K562 (cell line): Measurements from ENCODE around the gene PIK3R1. TPM values are rescaled to one million over a fixed set of nuclear protein-coding genes. Genes with fewer than 3 reads are reported as not detected.
A peak's percentile ranks its signal among the peaks of the same experiment; 100 is the strongest.

Source experiments
- ATAC-seq: fragments of 200-7000 bp; cut with Tn5 transposase; 3 replicates; pipeline ENCODE4 v1.9.1; 2020; ENCODE audit warnings: moderate library complexity
- BruUV-seq: library from RNA; stranded (reverse); fragments of 400-500 nt; replicated peaks from 2 replicates; lab custom pipeline; 2021; lab: Mats Ljungman, UMichigan
- CTCF ChIA-PET: fragments of 300-600 bp; formaldehyde crosslinking; extraction: SDS; loops from one replicate; lab custom pipeline; 2021; ENCODE audit warnings: low intra/inter-chr PET ratio; lab: Yijun Ruan, JAX
- POLR2A ChIA-PET: fragments of 300-600, 350-650 bp; sonication (Branson Sonifier 250); formaldehyde crosslinking; extraction: SDS; loops from one replicate; lab custom pipeline; 2021; ENCODE audit warnings: antibody characterized with exemption, inconsistent platforms; lab: Yijun Ruan, JAX
- DNase-seq, 4 experiments: peaks; one replicate each; pipeline versions ENCODE4 v3.0.0 to v3.0.0-alpha.2; 2011 to 2018; ENCODE audit warnings: low spot score in 3 of 4, mixed read lengths in 3 of 4; ENCODE audit errors: extremely low read depth in 1 of 4
- FAIRE-seq: peaks from 2 replicates; lab custom pipeline; 2011; peaks lifted over from hg19 to GRCh38; lab: Jason Lieb, UNC
- H2AFZ ChIP-seq: 2 replicates; pipeline ENCODE4 v1.6.0; 2011; ENCODE audit warnings: low read depth, low read length, control low read depth, inconsistent platforms
- H3K27ac ChIP-seq: fragments of 200-600 bp; 3 replicates; pipeline ENCODE4 v1.8.0; 2011; ENCODE audit warnings: low read depth, mild to moderate bottlenecking, control low read depth, inconsistent platforms, low read length, moderate library complexity, mixed read lengths; ENCODE audit errors: extremely low read depth
- H3K27me3 ChIP-seq, 2 experiments: fragments of 300-600 bp in 1 of 2; 2 replicates in 1 of 2; 3 replicates in 1 of 2; pipeline versions ENCODE4 v1.6.0 to v1.8.0; 2011; ENCODE audit warnings: inconsistent platforms in 2 of 2, low read length in 2 of 2, mild to moderate bottlenecking in 1 of 2, mixed read lengths in 1 of 2, moderate library complexity in 1 of 2; ENCODE audit not compliant: control insufficient read depth in 2 of 2, insufficient read depth in 2 of 2
- H3K36me3 ChIP-seq: fragments of 300-600 bp; 3 replicates; pipeline ENCODE4 v1.8.0; 2011; ENCODE audit warnings: mild to moderate bottlenecking, low read length, inconsistent platforms; ENCODE audit not compliant: control insufficient read depth, insufficient read depth
- H3K4me1 ChIP-seq, 2 experiments: fragments of 200-600 bp in 1 of 2; replicated peaks in 1 of 2; 2 replicates in 1 of 2; 3 replicates in 1 of 2; pipeline versions ENCODE4 v1.5.1 to v1.8.0; 2011; ENCODE audit warnings: inconsistent platforms in 2 of 2, low read length in 2 of 2, mild to moderate bottlenecking in 1 of 2, mixed read lengths in 1 of 2, moderate library complexity in 1 of 2; ENCODE audit not compliant: control insufficient read depth in 2 of 2, insufficient read depth in 2 of 2
- H3K4me2 ChIP-seq: 2 replicates; pipeline ENCODE4 v1.6.1; 2011; ENCODE audit warnings: low read length, control low read depth, inconsistent platforms, mixed read lengths; ENCODE audit not compliant: insufficient read depth
- H3K4me3 ChIP-seq: fragments of 200-600 bp; sonication (generic), shearing (Covaris generic); 2 replicates; pipeline ENCODE4 v1.5.1; 2016; ENCODE audit warnings: control low read depth, inconsistent platforms
- H3K79me2 ChIP-seq: fragments of 200-600 bp; 3 replicates; pipeline ENCODE4 v1.8.0; 2011; ENCODE audit warnings: low read length, inconsistent platforms; ENCODE audit not compliant: control insufficient read depth, insufficient read depth
- H3K9ac ChIP-seq, 2 experiments: 2 replicates each; pipeline versions ENCODE4 v1.6.0 to v1.6.1; 2011; ENCODE audit warnings: low read depth in 2 of 2, low read length in 2 of 2, control low read depth in 1 of 2, inconsistent platforms in 1 of 2, mild to moderate bottlenecking in 1 of 2, mixed read lengths in 1 of 2; ENCODE audit not compliant: insufficient read depth in 1 of 2
- H3K9me1 ChIP-seq: one replicate; pipeline ENCODE4 v1.6.0; 2011; ENCODE audit warnings: inconsistent platforms, mild to moderate bottlenecking, low read length, moderate library complexity; ENCODE audit not compliant: control insufficient read depth, insufficient read depth
- H3K9me3 ChIP-seq: replicated peaks from 2 replicates; pipeline ENCODE4 v1.5.1; 2011; ENCODE audit warnings: low read depth, low read length, inconsistent platforms; ENCODE audit not compliant: control insufficient read depth, insufficient read depth
- H4K20me1 ChIP-seq: replicated peaks from 2 replicates; pipeline ENCODE4 v1.6.1; 2011; ENCODE audit warnings: low read length, inconsistent platforms, mixed read lengths; ENCODE audit not compliant: control insufficient read depth, insufficient read depth
- CEBPG ChIP-seq, 3 experiments: fragments of 200-800 bp in 1 of 3; sonication (Bioruptor generic) in 1 of 3; sonication (generic) in 1 of 3; formaldehyde crosslinking in 1 of 3; IDR thresholded peaks in 2 of 3; conservative IDR thresholded peaks in 1 of 3; 2 replicates each; pipeline versions ENCODE4 v1.6.1 to v1.8.0; 2016 to 2022; ENCODE audit warnings: missing compliant biosample characterization in 2 of 3, missing genetic modification characterization in 2 of 3, mild to moderate bottlenecking in 1 of 3, missing genetic modification reagents in 1 of 3
- HDAC6 ChIP-seq: IDR thresholded peaks from 2 replicates; pipeline ENCODE4 v1.6.1; 2012; ENCODE audit warnings: low read depth, mild to moderate bottlenecking, control low read depth, inconsistent platforms, low read length, moderate library complexity
- JUND ChIP-seq, 2 experiments: IDR thresholded peaks; 2 replicates in 1 of 2; 3 replicates in 1 of 2; pipeline ENCODE4 v1.6.1; 2011; ENCODE audit warnings: borderline replicate concordance in 2 of 2, low read depth in 2 of 2, low read length in 2 of 2, improper control_type of control experiment in 1 of 2, missing biosample characterization in 1 of 2, missing genetic modification characterization in 1 of 2, missing genetic modification reagents in 1 of 2
- NR4A1 ChIP-seq, 2 experiments: fragments of 250-450 bp in 1 of 2; fragments of 450-650 bp in 1 of 2; sonication (Bioruptor Pico) in 1 of 2; IDR thresholded peaks; 2 replicates each; pipeline versions ENCODE4 v1.4.0 to v1.6.1; 2016 to 2020; ENCODE audit warnings: mild to moderate bottlenecking in 2 of 2, missing compliant biosample characterization in 1 of 2, missing genetic modification characterization in 1 of 2, moderate library complexity in 1 of 2
- PHF20 ChIP-seq: fragments of 450-650 bp; IDR thresholded peaks from 2 replicates; pipeline ENCODE4 v1.6.1; 2018; ENCODE audit not compliant: partially characterized antibody
- TRIM24 ChIP-seq, 2 experiments: fragments of 450-650 bp; IDR thresholded peaks; 2 replicates each; pipeline ENCODE4 v1.6.1; 2016
- ZNF384 ChIP-seq: IDR thresholded peaks from 2 replicates; pipeline ENCODE4 v1.6.1; 2012; ENCODE audit warnings: low read depth, low read length, improper control_type of control experiment
- WGBS: fragments of 100-300 bp; shearing (Covaris generic); methylation state at CpG from one replicate; pipeline ENCODE4 v1.1.6; 2016; ENCODE audit warnings: low coverage, mixed read lengths; ENCODE audit not compliant: insufficient coverage; ENCODE audit errors: missing lambda C conversion rate; 5-methylcytosine and 5-hydroxymethylcytosine counted together
- in situ Hi-C: fragments of 300-500 bp; cut with MboI; formaldehyde crosslinking; loops from 4 replicates; pipeline ENCODE4 v1.15.0; 2018; ENCODE audit warnings: inconsistent platforms, mixed read lengths
- intact Hi-C: fragments of 100-400 bp; cut with micrococcal nuclease; formaldehyde crosslinking; loops from 2 replicates; pipeline ENCODE4 v1.14.2; 2022
- polyA plus RNA-seq, 8 experiments: library from polyadenylated mRNA; depleted of rRNA in 4 of 8; stranded (reverse) in 5 of 8; unstranded in 3 of 8; fragments of >200 nt; fragmentation: Nextera tagmentation in 2 of 8; fragmentation: Illumina TruSeq in 1 of 8; extraction: Ambion mirVana in 2 of 8; extraction: Trizol in 1 of 8; gene quantifications; 2 replicates each; pipeline versions ENCODE4 v1.2.1 to v1.2.3, GENCODE V29; 2011 to 2014; ENCODE audit warnings: inconsistent platforms in 1 of 8, missing spikeins in 1 of 8
- total RNA-seq, 7 experiments: library from RNA; depleted of rRNA in 6 of 7; stranded (reverse); fragments of >200 nt in 6 of 7; fragmentation: Illumina TruSeq in 2 of 7; extraction: Trizol in 2 of 7; gene quantifications; 2 replicates each; pipeline versions ENCODE4 v1.2.1 to v1.2.3, GENCODE V29; 2011 to 2021; ENCODE audit warnings: low replicate concordance in 1 of 7
- TF ChIP-seq, protein P1 (sequence below), 2 experiments: fragments of 450-650 bp in 1 of 2; sonication (generic) in 1 of 2; formaldehyde crosslinking in 1 of 2; IDR thresholded peaks in 1 of 2; conservative IDR thresholded peaks in 1 of 2; 2 replicates each; pipeline versions ENCODE4 v1.6.1 to v1.8.1; 2016 to 2023; ENCODE audit warnings: mild to moderate bottlenecking in 2 of 2, moderate library complexity in 2 of 2, inconsistent platforms in 1 of 2, missing genetic modification reagents in 1 of 2
- TF ChIP-seq, protein P2 (sequence below): IDR thresholded peaks from 2 replicates; pipeline ENCODE4 v1.6.1; 2016; ENCODE audit warnings: missing genetic modification characterization, missing compliant biosample characterization

PIK3R1 gene
- total and polyA plus RNA-seq, 9 of the 15 experiments (the other 6 are each of a cell fraction or from before 2014, with no cell fraction given): 1.1 to 9.7 (median 4.8) TPM

DNA sequence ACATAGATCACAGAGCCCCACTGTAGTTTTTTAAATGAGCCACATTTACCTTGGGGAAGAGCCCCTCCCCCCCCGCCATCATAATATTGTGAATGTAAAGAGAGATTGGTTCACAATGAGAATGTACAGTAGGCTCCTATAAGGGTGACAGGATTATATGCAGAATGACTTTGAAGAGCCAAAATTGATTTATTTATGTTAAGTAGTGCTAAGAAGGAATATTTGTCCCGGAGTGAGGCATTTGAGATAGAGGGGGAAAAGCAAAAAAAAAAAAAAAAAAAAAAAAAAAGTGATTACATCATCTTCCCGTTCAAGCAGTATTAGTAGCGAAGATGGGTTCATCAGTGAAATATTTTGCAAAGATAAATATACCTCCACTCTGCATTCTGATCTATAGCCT is 73.9 kb downstream of the PIK3R1 start:
- Histone ChIP-seq H3K27ac (no peak overlapping the region), H3K4me1 (peaks cover 14 to 16% of the 10 kb centered on the region in 2 experiments; a peak in 4 of 5 replicates)

More for the DNA sequence above, 73.9 kb downstream of the PIK3R1 start:
- TF ChIP-seq TRIM24 (IDR thresholded peaks at IDR 0.05): 0 out of 4 replicates have a peak, but pooled peaks of 1 of the 2 experiments have one; percentile 20
- no peak for TF ChIP-seq PHF20
- TF ChIP-seq HDAC6: no peak
- TF ChIP-seq NR4A1 (CRISPR knock-in tag; IDR thresholded peaks at IDR 0.05): no peak
- TF ChIP-seq NR4A1 (tag; IDR thresholded peaks at IDR 0.05): no peak
- TF ChIP-seq CEBPG (CRISPR knock-in tag; IDR thresholded peaks at IDR 0.05): no peak
- TF ChIP-seq CEBPG (tag; conservative IDR thresholded peaks at IDR 0.05 in 1 of 2, IDR thresholded peaks at IDR 0.05 in 1 of 2): peak; percentile 29 to 73; a peak in 2 of 4 replicates
- TF ChIP-seq, protein P1, sequence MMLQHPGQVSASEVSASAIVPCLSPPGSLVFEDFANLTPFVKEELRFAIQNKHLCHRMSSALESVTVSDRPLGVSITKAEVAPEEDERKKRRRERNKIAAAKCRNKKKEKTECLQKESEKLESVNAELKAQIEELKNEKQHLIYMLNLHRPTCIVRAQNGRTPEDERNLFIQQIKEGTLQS (IDR thresholded peaks at IDR 0.05): peak; percentile 80
- TF ChIP-seq, protein P1 (CRISPR knock-in tag; conservative IDR thresholded peaks at IDR 0.05): no peak
- TF ChIP-seq, protein P2, sequence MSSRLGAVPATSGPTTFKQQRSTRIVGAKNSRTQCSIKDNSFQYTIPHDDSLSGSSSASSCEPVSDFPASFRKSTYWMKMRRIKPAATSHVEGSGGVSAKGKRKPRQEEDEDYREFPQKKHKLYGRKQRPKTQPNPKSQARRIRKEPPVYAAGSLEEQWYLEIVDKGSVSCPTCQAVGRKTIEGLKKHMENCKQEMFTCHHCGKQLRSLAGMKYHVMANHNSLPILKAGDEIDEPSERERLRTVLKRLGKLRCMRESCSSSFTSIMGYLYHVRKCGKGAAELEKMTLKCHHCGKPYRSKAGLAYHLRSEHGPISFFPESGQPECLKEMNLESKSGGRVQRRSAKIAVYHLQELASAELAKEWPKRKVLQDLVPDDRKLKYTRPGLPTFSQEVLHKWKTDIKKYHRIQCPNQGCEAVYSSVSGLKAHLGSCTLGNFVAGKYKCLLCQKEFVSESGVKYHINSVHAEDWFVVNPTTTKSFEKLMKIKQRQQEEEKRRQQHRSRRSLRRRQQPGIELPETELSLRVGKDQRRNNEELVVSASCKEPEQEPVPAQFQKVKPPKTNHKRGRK (tag): peak; percentile 33; the same call in 1 of the 2 replicates
- TF ChIP-seq JUND (IDR thresholded peaks at IDR 0.05; ENCODE audit: borderline replicate concordance, low read depth, low read length): no peak
- 0 out of 3 replicates have a peak, but pooled peaks have one; percentile 17 for TF ChIP-seq JUND (tag; IDR thresholded peaks at IDR 0.05; ENCODE audit: borderline replicate concordance, low read depth, low read length)
- TF ChIP-seq ZNF384: peak; percentile 67; the same call in 1 of the 2 replicates
- ATAC-seq (0 out of 3 replicates have a peak, but pooled peaks have one; percentile 14), FAIRE-seq (no peak), DNase-seq (peak in 1 of 4 experiments; percentile 14)
- Histone ChIP-seq H3K4me3 (no peak overlapping the region), H3K79me2 (no peaks in the 10 kb centered on the region), H3K9me3 (no peaks in the 10 kb centered on the region), H3K27me3 (no peaks in the 10 kb centered on the region), H3K4me2 (no peak overlapping the region; the same call in 1 of the 2 replicates), H3K36me3 (peaks cover 9% of the 10 kb centered on the region; the same call in 2 of the 3 replicates), H2AFZ (no peak overlapping the region), H3K9me1 (no peaks in the 10 kb centered on the region), H3K9ac (no peak overlapping the region), H4K20me1 (no peaks in the 10 kb centered on the region)
- intact Hi-C loops: loop anchor here (5.0 kb wide), 1 partner anchor 188 kb away; no protein-coding TSS in a partner anchor
- BruUV-seq: no TSS peak
- POLR2A ChIA-PET: interaction anchor here (0.6 kb wide), 1 partner anchor 360 kb away, joined by 3 read pairs; no protein-coding TSS in a partner anchor
- CTCF ChIA-PET: no interaction called here
- in situ Hi-C loops: loop anchor here (5.0 to 25.0 kb wide), 2 partner anchors 173 to 673 kb away; no protein-coding TSS in a partner anchor
- 64% methylated on average over 3 of the region's 4 CpGs for WGBS
